HG03196 (cell line): ENCODE results near the gene ANKRD22.
"Not testable (repeated sequence)": the region's sequence is repeated elsewhere in the genome, so short reads cannot be mapped to it uniquely, and the experiment has no call there.

Source experiments
- ATAC-seq: cut with Tn5 transposase; IDR thresholded peaks from one replicate; pipeline ENCODE4 v1.9.1; 2021; ENCODE audit not compliant: unreplicated experiment

ANKRD22 gene

DNA sequence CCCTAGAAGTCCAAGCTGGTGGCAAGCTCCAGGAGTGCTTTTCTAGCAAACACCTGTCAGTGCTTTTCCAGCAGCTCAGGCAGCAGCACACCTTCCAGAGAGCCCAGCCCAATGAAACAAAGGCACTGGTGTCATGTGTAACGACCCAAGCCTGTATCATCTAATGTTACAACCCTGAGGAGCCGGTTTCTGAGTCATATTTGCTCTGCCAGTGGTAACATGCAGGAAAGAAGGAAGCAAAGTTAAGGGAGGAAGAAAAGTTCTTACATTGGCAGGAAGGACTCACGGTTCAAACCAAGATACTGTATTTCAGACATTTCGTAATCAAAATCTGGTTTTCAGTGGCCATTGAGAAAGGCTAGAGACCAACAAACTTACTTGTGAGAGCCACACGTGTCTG, at the start of gene ANKRD22:
ANKRD22 (minus strand) TSS at position 139 of the 400 bp plus-strand sequence. CDS start 237 bp downstream, outside the sequence.
- ATAC-seq, result no peak

DNA sequence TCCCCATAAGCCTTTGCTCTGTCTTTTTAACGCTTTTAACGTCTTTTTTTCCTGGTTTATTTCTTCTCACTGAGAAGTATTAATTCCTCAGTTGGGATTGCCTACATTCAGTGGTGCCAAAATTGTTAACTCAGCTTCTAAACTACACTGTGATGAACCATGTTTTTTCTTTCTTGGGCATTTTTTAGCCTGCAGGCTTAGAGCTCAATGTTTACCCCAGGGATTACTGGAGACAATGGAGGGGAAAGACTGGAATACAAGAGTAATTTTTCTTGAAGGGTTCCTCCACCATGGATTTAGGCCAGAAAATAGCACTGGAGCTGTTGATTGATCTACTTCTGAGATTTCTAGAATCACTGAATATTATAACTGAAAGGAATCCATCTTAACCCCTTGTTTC, 48.2 kb upstream of the ANKRD22 start:
- ATAC-seq, result no peak

DNA sequence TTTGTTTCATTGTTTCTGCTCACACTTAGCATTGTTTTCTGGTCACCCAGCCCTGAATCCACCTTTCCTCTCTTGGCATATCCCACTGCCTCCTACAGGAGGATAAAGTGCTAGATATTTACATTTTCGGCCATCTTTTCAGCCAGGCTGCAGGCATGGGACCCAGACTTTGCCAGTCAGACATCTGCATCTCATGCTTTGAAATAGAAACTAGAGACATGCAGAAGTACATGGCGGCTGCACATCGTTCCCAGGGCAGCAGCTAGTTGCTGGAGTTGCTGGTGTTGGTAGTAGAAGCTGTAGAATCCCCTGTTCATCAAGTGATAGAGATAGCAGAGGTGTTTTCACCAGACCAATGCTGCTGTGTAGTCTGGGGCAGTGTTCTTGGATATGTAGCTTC, 47.1 kb upstream of the ANKRD22 start:
- no peak for ATAC-seq

DNA sequence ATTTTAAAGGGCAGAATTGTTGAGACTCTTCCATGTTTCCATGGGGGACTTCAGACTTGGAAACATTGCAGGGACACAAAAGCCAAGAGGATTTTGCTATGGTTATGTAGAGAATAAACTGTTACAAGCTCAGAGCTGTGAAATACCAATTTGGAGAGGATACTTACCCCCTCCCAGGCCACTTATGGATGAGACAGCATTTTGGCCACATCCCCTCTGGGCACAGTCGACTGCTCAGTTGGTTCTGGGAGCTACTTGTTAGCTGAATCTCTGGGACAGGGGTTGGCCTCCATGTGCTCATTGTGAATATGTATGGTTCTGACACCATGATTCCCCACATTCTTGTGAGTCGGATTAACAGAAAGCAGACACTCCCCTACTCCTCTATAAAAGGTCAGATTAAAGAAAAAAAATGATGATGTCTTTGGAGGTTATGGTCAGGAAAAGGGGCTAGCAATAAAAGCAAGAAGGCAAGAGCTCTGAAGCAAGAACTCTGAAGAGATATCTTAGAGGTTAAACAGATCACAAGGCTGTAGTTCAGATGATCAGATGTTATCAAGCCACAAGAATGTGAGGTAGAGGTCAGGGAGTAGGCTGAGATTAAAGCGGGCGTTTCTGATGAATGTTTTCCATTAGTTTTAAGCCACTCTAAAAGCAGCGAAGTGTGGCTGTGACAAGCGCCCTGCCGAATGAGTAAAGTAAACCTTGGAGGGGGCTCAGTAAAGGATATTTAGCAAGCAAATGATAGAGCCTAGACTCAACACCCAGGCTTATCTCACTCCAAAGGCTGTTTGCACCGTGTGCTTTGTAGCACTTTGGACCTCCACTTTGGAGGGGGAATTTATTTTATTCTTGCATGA, 45.6 kb upstream of the ANKRD22 start:
- no peak for ATAC-seq

DNA sequence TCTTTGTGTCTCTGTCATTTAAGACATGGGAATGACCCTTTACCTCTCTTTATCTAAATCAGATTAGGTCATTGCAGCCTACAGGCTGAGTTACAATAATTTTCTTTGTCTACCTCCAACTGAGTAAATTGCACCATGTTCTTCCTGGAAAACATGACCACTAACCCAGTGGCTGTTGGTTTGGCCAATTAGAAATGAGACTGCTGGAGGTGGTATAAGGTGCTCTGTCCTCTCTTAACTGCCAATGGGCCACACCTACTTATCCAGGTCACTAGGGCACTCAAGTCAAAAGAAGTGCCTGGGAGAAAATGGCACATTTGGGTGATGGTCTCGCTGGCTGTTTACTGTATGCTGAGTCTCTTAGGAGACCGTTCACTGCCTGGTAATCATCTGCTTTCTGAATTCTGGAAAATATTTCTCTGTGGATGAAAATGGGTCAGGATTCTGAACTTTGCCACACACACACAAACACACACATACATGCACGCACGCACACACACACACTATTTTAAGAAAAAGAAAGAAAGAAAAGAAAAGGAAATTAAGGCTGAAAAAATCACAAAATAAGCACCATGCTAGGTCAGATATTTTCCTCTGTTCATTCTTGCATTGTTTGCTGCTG, 44.8 kb upstream of the ANKRD22 start:
- no peak for ATAC-seq

DNA sequence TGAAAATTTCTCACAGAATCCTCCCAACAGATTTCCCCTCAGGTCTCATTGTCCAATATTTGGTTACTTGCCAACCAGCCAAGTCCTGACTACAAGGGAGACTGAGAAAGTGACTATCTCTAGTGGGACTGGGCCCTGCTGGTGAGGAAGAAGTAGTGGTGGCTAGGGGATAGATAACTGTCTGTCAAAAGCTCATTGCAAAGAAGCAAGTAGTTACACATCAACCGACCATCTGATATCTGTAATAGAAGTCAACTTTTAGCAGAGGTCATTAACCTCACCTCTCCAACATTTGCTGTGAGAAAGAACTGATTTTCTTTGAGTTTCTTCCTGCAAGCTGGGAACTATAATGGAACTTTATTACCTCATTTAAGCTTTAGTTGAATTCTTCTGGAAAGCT, 43.6 kb upstream of the ANKRD22 start:
- no peak for ATAC-seq

DNA sequence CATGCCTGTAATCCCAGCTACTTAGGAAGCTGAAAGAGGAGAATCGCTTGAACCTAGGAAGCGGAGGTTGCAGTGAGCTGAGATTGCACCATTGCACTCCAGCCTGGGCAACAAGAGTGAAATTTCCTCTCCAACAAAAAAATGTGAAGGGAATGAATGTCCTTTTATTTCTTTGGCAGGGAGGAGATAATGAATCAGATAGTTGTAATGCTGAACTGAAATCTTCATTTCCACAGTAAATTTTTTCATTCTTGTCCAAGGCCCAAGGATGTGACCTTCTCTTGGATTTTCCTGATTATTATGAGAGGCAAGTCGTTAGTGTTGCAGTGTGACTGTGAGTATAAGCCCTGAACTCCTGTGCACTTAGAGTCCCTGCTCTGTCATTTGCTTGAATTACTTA, 42.0 kb upstream of the ANKRD22 start:
- ATAC-seq, result no peak

DNA sequence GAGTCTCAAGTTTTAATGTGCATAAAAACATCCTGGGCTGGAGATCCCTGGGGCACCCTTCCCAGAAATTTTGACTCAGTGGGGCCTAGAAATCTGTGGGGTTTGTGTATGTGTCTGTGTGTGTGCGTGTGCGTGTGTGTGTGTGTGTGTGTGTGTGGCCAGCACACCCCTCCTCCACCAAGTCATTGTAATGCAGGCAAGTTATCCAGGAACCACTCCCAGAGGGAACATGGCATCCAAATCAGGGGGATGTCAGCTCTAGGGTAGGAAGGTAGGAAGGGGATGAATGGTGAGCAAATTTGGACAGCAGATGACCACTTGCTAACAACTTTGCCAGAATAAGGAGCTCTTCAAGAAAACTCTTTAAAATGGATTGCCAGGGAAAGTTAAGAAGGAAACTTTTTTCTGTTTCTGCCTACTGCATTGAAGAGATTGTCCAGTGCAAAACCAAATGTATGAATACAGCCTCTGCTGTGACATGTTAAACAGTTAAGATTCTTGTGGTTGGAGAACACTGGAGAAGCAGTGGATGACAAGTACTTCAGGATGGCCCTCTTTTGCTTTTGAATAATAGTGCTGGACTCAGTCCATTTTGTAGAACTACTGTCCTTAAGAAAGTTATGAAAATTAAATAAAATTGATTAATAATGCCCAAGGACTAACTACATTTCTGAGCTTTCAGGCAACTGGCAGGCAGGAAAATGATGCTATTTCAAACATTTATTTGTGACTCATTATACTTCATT, 40.8 kb upstream of the ANKRD22 start:
- no peak for ATAC-seq

DNA sequence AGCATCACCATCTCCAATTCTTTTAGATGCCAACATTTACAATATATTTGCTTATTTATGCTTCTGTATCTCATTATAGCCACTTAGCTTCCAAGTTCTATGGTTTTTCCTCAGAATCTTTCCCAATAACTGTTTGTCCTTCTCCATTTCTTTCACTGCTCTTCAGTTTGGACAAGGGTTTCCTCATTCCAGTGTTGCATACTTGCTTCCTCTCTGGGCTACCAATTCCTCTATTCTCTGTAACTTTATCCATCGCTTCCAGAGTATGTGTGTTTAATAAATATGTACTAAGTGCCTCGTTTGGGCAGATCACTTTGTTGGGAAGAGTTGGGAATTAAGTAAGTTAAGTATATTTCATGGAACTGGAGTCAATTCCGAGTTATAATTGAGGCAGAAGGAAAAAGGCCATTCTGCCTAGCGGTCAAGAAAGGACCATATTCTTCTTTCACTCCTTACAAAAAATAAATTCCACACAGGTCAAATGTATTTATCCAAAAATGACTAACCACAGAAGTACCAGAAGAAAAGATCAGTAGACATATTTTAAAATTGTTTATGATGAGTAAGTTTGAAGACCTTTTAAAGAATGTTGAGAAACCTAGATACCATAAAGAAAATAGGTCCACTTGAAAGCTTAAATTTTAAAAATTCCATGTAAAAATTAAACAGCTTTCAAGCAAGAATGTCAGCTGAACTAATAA, 39.2 kb upstream of the ANKRD22 start:
- no peak for ATAC-seq

DNA sequence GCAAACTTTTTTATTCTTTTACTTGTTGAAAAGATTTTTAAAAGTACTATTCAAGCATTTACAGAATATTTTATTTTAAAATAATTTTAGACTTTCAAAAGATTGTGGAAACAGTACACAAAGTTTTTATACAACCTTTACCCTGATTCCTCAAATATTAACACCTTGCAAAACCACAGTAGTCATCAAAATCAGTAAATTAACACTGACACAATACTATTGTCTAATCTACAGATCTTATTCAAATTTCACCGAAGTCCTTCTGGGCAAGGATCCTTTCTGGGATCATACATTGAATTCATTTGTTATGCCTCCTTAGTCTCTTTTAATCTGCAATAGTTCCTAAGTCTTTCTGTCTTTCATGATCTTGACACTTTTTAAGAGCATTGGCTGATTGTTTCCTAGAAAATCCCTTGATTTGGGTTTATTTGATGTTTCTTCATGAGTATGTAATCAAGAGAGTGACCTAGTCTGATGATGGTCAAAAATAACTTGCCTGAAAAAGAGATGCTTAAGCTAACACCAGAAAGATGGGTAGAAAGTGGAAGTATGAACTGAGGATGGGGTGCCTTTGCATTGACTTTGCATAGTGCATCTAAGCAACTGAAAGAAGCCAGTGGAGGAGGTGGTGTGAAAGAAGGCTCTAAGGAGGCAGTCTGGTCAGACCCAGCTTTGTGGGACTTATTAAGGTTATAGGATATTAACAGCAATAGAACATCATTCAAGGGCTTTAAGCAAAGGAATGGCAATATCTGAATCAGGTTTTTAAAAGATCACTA, 38.1 kb upstream of the ANKRD22 start:
- ATAC-seq, result peak; percentile 42

DNA sequence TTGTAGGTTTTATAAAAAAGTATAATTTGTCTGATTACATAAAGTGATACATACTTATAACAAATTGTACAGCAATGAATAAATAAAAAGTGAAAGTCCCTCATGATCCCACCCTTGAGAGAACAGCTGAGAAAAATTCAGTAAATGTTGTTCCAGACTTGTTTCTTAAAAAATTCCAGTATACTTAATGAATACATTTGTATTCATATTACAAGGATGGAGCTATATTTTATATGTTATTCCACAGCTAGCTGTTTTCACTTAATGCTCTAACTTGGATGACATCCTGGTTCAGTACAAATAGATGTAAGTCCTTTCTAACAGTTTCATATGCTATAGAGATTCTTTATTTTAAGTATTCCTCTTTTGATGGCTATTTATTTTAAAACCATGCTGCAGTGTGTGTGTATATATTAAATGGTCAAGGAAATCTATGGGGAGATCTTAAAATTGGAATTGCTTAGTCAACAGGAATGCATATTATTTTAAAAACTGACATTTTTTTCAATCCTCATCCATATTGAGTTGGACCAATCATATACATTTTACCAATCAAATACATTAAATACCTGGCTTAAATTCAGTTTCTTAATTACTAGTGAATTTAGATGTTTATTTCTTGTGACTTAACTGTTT, 37.3 kb upstream of the ANKRD22 start:
- ATAC-seq, result no peak

DNA sequence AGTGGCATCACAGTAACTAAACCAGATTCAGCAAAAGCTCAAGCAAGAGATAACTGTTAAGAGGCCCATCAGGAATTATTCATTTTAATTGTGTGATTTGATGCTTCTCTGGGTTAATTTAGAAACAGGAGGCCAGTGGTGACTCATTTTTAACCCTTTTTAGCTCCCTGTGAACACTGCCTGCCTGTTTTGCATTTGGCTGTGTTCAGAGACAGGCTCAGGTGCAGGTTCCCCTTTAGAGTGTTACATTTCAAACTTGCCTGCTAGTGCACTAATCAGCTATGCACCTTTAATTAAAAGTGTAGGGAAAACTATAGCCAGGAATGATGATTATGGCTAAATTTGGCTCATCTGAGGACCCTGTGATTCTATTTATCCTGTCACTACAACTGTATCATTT, 34.9 kb upstream of the ANKRD22 start:
- ATAC-seq, result peak; percentile 55

DNA sequence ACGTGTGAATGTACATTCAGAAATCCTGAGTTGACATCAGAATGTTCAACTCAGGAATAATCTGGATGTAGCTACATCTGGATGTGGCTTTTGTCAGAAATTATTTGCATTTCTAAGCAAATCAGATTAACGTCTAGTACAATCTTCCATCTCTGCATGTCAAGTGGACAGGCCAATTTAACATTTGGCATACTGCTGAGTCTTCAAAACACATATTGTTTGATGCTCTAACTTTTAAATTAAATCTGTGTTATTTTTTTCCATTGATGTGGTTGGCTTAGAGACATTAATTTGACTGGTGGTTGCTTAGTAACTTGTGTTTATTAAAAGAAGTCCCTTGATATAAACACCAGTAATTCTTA, 31.8 kb upstream of the ANKRD22 start:
- no peak for ATAC-seq

DNA sequence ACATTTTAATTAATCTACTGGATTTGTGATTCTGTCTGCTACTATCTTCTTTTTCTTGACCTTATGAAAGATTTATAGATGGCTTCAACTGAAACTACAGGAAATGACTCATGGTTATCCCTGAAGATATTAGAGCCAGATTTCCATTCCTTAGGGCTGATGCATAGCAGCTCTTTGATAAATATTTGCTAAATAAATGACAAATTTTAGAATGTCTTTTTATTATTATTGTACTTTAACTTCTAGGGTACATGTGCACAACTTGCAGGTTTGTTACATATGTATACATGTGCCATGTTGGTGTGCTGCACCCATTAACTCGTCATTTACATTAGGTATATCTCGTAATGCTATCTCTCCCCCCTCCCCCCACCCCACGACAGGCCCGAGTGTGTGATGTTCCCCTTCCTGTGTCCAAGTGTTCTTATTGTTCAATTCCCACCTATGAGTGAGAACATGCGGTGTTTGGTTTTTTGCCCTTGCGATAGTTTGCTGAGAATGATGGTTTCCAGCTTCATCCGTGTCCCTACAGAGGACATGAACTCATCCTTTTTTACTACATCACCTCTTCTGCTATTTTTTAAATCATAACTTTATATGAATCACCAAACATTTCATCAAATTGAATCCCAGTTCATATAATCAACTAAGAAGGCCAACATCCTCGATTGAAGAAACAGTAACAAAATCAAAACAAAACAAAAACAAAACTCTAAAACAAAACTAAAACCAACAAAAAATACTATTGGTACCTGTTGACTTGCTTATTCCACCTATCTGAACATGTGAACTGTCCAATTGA, 31.2 kb upstream of the ANKRD22 start:
- not testable (repeated sequence) for ATAC-seq

DNA sequence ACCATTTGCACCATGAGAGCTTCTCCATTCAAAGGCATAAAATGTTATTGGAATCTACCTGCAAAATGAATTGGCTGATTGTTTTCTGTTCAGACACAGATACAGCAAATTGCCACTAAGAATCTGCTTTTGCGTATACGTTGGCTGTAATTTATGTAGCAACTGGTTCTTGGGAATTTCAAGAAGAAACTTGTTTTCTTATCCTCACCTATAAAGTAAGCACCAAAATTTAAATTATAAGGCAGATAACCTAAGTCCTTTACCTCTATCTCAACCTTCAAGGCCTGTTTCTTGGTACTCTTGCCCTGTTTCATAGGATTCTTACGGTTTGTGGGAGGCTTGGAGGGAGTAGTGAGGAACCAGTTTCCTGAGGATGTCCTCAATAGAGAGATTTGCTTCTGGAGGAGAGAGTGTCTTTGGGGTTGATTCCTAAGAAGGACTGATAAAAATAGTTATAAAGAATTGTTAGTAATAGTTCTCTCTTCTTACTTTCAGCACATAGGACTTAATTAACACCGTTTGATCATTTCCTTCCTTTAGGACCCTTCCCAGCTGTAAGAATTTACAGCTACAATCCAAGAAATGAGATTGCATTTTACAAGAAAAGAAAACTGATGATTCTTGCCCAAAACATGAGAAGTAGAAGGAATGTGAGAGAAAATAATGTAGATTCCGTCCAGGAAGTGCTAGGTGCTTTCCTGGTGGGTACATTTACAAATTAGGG, 30.4 kb upstream of the ANKRD22 start:
- ATAC-seq, result no peak

DNA sequence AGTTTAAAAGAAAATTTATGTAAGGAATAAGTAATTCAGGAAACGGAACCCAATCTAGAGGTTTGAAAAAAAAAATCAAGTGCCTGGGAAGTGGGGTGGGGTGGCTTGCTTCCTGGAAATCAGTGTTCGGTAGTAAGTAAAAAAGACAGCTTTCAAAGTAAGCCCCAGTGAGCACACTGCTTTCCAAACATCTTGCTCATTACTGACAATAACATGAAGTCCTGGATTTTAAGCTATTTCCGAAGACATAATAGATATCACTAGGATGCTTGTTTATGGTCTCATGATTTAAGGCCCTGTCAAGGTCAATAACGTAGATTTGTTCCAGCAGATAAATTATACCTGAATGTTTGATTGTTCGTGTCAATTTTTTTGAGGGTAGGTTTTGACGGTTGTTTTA, 29.7 kb upstream of the ANKRD22 start:
- no peak for ATAC-seq

DNA sequence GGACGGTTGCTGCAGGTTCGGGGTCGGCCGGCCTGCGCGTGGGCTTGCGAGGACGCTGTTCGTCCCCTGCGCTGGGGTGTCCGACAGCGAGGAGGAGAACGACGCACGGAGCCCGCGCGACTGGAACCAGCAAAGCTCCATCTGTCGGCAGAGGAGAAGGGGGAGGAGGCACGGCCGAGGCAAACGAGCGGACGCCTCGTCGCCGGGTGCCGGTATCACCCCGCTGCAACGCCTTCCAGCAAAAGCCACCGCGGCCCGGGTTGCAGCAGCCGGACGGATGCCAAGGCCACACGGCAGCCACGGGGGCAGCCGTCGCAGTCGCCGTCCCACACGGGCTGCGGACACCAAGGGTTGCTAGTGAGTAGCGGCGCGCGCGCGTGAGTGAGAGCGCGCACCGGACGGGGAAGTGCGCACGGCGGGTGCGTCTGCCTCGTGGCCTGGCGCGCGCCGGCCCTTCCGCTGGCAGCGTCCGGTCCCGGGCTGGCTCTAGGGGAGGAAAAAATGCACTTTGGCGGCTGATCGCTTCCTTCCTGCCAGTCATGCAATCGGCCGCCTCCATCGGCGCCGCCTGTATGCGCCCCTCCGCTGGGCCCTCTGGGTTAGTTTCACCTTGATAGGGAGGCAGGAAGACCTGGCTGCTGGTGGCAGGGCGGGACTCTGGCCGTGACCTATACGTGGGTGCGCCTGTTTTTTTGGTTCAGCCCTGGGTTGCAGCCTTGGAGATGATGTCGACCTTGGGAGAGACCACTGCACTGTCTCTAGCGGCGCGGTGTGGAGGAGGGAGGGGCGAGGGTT, 28.8 kb upstream of the ANKRD22 start:
- ATAC-seq, result peak; percentile 71
